SU-DHL-6 (cell line): ENCODE results near the gene CRYBG1.

ENCODE experiments used
- EZH2phosphoT487 ChIP-seq: fragments of 200-600 bp; sonication (generic), shearing (Covaris generic); conservative IDR thresholded peaks from 2 replicates; pipeline ENCODE4 v1.6.1; 2018; ENCODE audit warnings: mild to moderate bottlenecking, antibody characterized with exemption, low read length, moderate library complexity, mixed read lengths
- TF ChIP-seq, protein P1 (sequence below): fragments of 200-600 bp; sonication (generic); IDR thresholded peaks from one replicate; pipeline ENCODE4 v1.5.1; 2017; ENCODE audit warnings: antibody characterized with exemption, mild to moderate bottlenecking, low read length, moderate library complexity; ENCODE audit not compliant: insufficient read depth, poor library complexity, severe bottlenecking

DNA sequence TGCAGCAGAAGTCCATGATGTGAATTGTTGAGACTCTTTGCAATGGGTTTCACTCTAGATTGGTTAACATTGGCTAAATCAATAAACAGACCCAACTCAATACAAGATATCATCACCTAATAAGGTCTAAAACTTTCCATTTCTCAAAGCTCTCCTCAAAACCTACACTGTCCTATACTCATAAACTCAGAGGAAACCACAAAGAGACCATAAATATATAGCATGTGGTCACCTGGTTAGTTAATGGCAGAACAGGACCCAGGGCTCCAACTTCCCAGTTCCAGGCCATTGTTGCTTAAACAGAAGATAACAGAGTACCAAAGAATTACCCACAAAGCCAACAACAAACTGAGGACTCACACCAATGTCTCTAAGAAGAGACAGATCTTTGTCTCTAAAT lies 256.8 kb downstream of the CRYBG1 start:
- TF ChIP-seq, protein P1, sequence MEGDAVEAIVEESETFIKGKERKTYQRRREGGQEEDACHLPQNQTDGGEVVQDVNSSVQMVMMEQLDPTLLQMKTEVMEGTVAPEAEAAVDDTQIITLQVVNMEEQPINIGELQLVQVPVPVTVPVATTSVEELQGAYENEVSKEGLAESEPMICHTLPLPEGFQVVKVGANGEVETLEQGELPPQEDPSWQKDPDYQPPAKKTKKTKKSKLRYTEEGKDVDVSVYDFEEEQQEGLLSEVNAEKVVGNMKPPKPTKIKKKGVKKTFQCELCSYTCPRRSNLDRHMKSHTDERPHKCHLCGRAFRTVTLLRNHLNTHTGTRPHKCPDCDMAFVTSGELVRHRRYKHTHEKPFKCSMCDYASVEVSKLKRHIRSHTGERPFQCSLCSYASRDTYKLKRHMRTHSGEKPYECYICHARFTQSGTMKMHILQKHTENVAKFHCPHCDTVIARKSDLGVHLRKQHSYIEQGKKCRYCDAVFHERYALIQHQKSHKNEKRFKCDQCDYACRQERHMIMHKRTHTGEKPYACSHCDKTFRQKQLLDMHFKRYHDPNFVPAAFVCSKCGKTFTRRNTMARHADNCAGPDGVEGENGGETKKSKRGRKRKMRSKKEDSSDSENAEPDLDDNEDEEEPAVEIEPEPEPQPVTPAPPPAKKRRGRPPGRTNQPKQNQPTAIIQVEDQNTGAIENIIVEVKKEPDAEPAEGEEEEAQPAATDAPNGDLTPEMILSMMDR, result no peak
- TF ChIP-seq EZH2phosphoT487, result no peak
